HepG2 (cell line): ENCODE results near the gene CFAP54. TPM values are rescaled to one million over a fixed set of nuclear protein-coding genes. Genes with fewer than 3 reads are reported as not detected.

Source experiments
- ATAC-seq: fragments of 200-7000 bp; cut with Tn5 transposase; 3 replicates; pipeline ENCODE4 v1.9.1; 2020; ENCODE audit warnings: mild to moderate bottlenecking, moderate library complexity
- BruUV-seq: library from RNA; stranded (reverse); fragments of 400-500 nt; replicated peaks from 2 replicates; lab custom pipeline; 2021; lab: Mats Ljungman, UMichigan
- CTCF ChIA-PET: fragments of 300-600 bp; formaldehyde crosslinking; extraction: SDS; loops from one replicate; lab custom pipeline; 2021; ENCODE audit warnings: low total read pairs, inconsistent platforms, low intra/inter-chr PET ratio; lab: Yijun Ruan, JAX
- POLR2A ChIA-PET: fragments of 350-600 bp; sonication (Branson Sonifier 250); formaldehyde crosslinking; loops from one replicate; lab custom pipeline; 2020; ENCODE audit warnings: antibody characterized with exemption, inconsistent platforms; lab: Yijun Ruan, JAX
- DNase-seq: peaks from one replicate; pipeline ENCODE4 v3.0.0-alpha.2; 2015; ENCODE audit warnings: low spot score
- FAIRE-seq: peaks from 3 replicates; lab custom pipeline; 2011; peaks lifted over from hg19 to GRCh38; lab: Jason Lieb, UNC
- H2AFZ ChIP-seq: one replicate; pipeline ENCODE4 v1.6.1; 2011; ENCODE audit warnings: low read length, inconsistent platforms
- H3K27ac ChIP-seq: fragments of 300-600 bp; 3 replicates; pipeline ENCODE4 v1.8.0; 2011; ENCODE audit warnings: mixed run types, mild to moderate bottlenecking, mixed read lengths, low read length, inconsistent platforms; ENCODE audit not compliant: insufficient read depth; ENCODE audit errors: extremely low read length
- H3K27me3 ChIP-seq, 2 experiments: fragments of 200-600 bp in 1 of 2; 2 replicates in 1 of 2; 3 replicates in 1 of 2; pipeline versions ENCODE4 v1.6.0 to v1.8.0; 2011; ENCODE audit warnings: low read length in 2 of 2, mild to moderate bottlenecking in 2 of 2, moderate library complexity in 2 of 2, inconsistent platforms in 1 of 2; ENCODE audit not compliant: insufficient read depth in 2 of 2, control insufficient read depth in 1 of 2
- H3K36me3 ChIP-seq, 2 experiments: fragments of 200-600 bp in 1 of 2; replicated peaks in 1 of 2; 2 replicates in 1 of 2; 3 replicates in 1 of 2; pipeline versions ENCODE4 v1.5.1 to v1.8.0; 2011; ENCODE audit warnings: low read length in 2 of 2, inconsistent platforms in 1 of 2; ENCODE audit not compliant: insufficient read depth in 2 of 2, control insufficient read depth in 1 of 2
- H3K4me1 ChIP-seq: 2 replicates; pipeline ENCODE4 v1.5.1; 2012; ENCODE audit warnings: low read length, inconsistent platforms; ENCODE audit not compliant: insufficient read depth
- H3K4me2 ChIP-seq: 2 replicates; pipeline ENCODE4 v1.6.0; 2011; ENCODE audit warnings: low read depth, low read length, inconsistent platforms
- H3K4me3 ChIP-seq, 3 experiments: fragments of 200-600 bp in 1 of 3; sonication (generic), shearing (Covaris generic) in 1 of 3; replicated peaks in 1 of 3; 2 replicates each; pipeline ENCODE4 v1.5.1; 2011 to 2016; ENCODE audit warnings: low read length in 3 of 3, inconsistent platforms in 2 of 3, low read depth in 2 of 3, mild to moderate bottlenecking in 2 of 3, control low read depth in 1 of 3, mixed read lengths in 1 of 3; ENCODE audit not compliant: insufficient read depth in 1 of 3
- H3K79me2 ChIP-seq: one replicate; pipeline ENCODE4 v1.6.1; 2011; ENCODE audit warnings: low read length, inconsistent platforms; ENCODE audit not compliant: insufficient read depth
- H3K9ac ChIP-seq: 2 replicates; pipeline ENCODE4 v1.6.0; 2011; ENCODE audit warnings: mild to moderate bottlenecking, low read depth, low read length, inconsistent platforms; ENCODE audit not compliant: insufficient read depth
- H3K9me3 ChIP-seq: 2 replicates; pipeline ENCODE4 v1.5.1; 2012; ENCODE audit warnings: mild to moderate bottlenecking, low read length
- H4K20me1 ChIP-seq: 2 replicates; pipeline ENCODE4 v1.6.0; 2011; ENCODE audit warnings: inconsistent platforms, mild to moderate bottlenecking, low read length, moderate library complexity; ENCODE audit not compliant: insufficient read depth
- GABPA ChIP-seq, 2 experiments: IDR thresholded peaks; 2 replicates each; pipeline ENCODE4 v1.6.1; 2011 to 2016; ENCODE audit warnings: low read depth in 2 of 2, low read length in 1 of 2, missing biosample characterization in 1 of 2, missing genetic modification characterization in 1 of 2
- MAZ ChIP-seq, 2 experiments: sonication (generic) in 1 of 2; formaldehyde crosslinking in 1 of 2; IDR thresholded peaks; 2 replicates each; pipeline versions ENCODE4 v1.5.0 to v1.6.1; 2012 to 2020; ENCODE audit warnings: low read depth in 2 of 2, mild to moderate bottlenecking in 2 of 2, borderline replicate concordance in 1 of 2, improper control_type of control experiment in 1 of 2, low read length in 1 of 2, missing genetic modification reagents in 1 of 2, moderate library complexity in 1 of 2
- NFYB ChIP-seq: sonication (generic); formaldehyde crosslinking; IDR thresholded peaks from 2 replicates; pipeline ENCODE4 v1.4.0; 2020; ENCODE audit warnings: missing genetic modification reagents
- NFYC ChIP-seq: IDR thresholded peaks from 2 replicates; pipeline ENCODE4 v1.6.1; 2016; ENCODE audit warnings: missing genetic modification reagents, missing compliant biosample characterization
- PHF8 ChIP-seq: sonication (generic); formaldehyde crosslinking; IDR thresholded peaks from 2 replicates; pipeline ENCODE4 v1.5.0; 2020; ENCODE audit warnings: missing genetic modification reagents
- RELA ChIP-seq: sonication (generic); formaldehyde crosslinking; IDR thresholded peaks from 2 replicates; pipeline ENCODE4 v1.4.0; 2020; ENCODE audit warnings: missing genetic modification reagents
- SMYD3 ChIP-seq: sonication (generic); formaldehyde crosslinking; IDR thresholded peaks from 2 replicates; pipeline ENCODE4 v1.8.1; 2023; ENCODE audit warnings: mild to moderate bottlenecking, missing genetic modification reagents
- ZNF460 ChIP-seq: sonication (generic); formaldehyde crosslinking; IDR thresholded peaks from 2 replicates; pipeline ENCODE4 v1.5.1; 2020; ENCODE audit warnings: missing genetic modification reagents, mild to moderate bottlenecking, borderline replicate concordance
- ZNF569 ChIP-seq: sonication (generic); formaldehyde crosslinking; IDR thresholded peaks from 2 replicates; pipeline ENCODE4 v1.5.0; 2020; ENCODE audit warnings: mild to moderate bottlenecking, missing genetic modification reagents, moderate library complexity, borderline replicate concordance
- ZNF772 ChIP-seq: sonication (generic); formaldehyde crosslinking; IDR thresholded peaks from 2 replicates; pipeline ENCODE4 v1.5.0; 2020; ENCODE audit warnings: mild to moderate bottlenecking, missing genetic modification reagents
- WGBS: methylation state at CpG from one replicate; pipeline ENCODE4 v1.1.6; 2017; ENCODE audit warnings: low lambda C conversion rate; 5-methylcytosine and 5-hydroxymethylcytosine counted together
- in situ Hi-C: cut with HindIII; loops from 2 replicates; pipeline ENCODE4 v1.10.0; 2017; ENCODE audit warnings: low pct_unique_long_range_greater_than_20kb; ENCODE audit not compliant: extremely low pct_ligation_motif_present
- intact Hi-C: fragments of 100-400 bp; cut with micrococcal nuclease; formaldehyde crosslinking; loops from one replicate; pipeline ENCODE4 v1.10.0; 2022; ENCODE audit not compliant: unreplicated experiment
- polyA plus RNA-seq, 8 experiments: library from polyadenylated mRNA; depleted of rRNA in 3 of 8; stranded (reverse) in 7 of 8; unstranded in 1 of 8; fragments of >200 nt; fragmentation: Illumina TruSeq in 4 of 8; extraction: Trizol in 4 of 8; gene quantifications; 2 replicates each; pipeline versions ENCODE4 v1.2.1 to v1.2.3, GENCODE V29; 2011 to 2016; ENCODE audit warnings: low read depth in 4 of 8, missing spikeins in 1 of 8, mixed read lengths in 1 of 8; ENCODE audit not compliant: insufficient read depth in 1 of 8
- total RNA-seq, 5 experiments: library from RNA; depleted of rRNA; stranded (reverse); fragments of >200 nt; fragmentation: Illumina TruSeq; extraction: Trizol; gene quantifications; 2 replicates each; pipeline ENCODE4 v1.2.3, GENCODE V29; 2016; ENCODE audit warnings: low read depth in 1 of 5
- TF ChIP-seq, protein P1 (sequence below): sonication (generic); formaldehyde crosslinking; IDR thresholded peaks from 2 replicates; pipeline ENCODE4 v1.4.0; 2020; ENCODE audit warnings: low read depth, mild to moderate bottlenecking, missing genetic modification reagents
- TF ChIP-seq, protein P2 (sequence below): IDR thresholded peaks from 2 replicates; pipeline ENCODE4 v1.6.1; 2018; ENCODE audit warnings: missing genetic modification reagents
- TF ChIP-seq, protein P3 (sequence below): sonication (generic); formaldehyde crosslinking; IDR thresholded peaks from 2 replicates; pipeline ENCODE4 v1.4.0; 2020; ENCODE audit warnings: mild to moderate bottlenecking, low read depth, missing genetic modification reagents

The CFAP54 gene
- total and polyA plus RNA-seq, 2 of the 13 experiments (the other 11 are each of a cell fraction or from before 2014, with no cell fraction given), result not detected

DNA sequence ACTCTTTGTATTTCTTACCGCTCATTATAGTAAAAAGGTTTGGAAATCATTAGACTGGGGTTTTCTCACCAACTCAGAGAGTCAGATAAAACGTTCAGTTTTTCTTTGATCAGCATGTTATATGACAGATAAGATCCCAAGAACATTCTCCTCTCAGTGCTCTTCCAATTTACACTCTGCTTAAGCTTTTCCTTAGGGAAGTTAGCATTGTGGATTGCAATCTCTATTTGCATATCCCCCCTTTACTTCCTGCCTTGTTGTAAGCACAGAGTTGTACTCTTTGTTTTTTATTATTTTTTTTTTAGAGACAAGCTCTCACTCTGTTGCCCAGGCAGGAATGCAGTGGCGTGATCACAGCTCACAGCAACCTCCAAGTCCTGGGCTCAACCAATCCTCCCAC, 11.4 kb upstream of the CFAP54 start:
- CTCF ChIA-PET, result no interaction called here
- no peak overlapping the region for H3K4me2 ChIP-seq
- POLR2A ChIA-PET, result no interaction called here
- DNase-seq (no peak), FAIRE-seq (no peak), ATAC-seq (no peak)
- H4K20me1 ChIP-seq, result no peaks in the 10 kb centered on the region
- H3K9me3 ChIP-seq, result no peaks in the 10 kb centered on the region
- H3K9ac ChIP-seq, result no peak overlapping the region
- no peaks in the 10 kb centered on the region for H3K4me1 ChIP-seq
- in situ Hi-C loops, result no loop called here
- TF ChIP-seq PHF8 (CRISPR knock-in tag), result no peak
- TF ChIP-seq, protein P1, sequence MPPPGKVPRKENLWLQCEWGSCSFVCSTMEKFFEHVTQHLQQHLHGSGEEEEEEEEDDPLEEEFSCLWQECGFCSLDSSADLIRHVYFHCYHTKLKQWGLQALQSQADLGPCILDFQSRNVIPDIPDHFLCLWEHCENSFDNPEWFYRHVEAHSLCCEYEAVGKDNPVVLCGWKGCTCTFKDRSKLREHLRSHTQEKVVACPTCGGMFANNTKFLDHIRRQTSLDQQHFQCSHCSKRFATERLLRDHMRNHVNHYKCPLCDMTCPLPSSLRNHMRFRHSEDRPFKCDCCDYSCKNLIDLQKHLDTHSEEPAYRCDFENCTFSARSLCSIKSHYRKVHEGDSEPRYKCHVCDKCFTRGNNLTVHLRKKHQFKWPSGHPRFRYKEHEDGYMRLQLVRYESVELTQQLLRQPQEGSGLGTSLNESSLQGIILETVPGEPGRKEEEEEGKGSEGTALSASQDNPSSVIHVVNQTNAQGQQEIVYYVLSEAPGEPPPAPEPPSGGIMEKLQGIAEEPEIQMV (CRISPR knock-in tag), result no peak
- no peak for TF ChIP-seq SMYD3 (CRISPR knock-in tag)
- no peak for TF ChIP-seq RELA (CRISPR knock-in tag)
- TF ChIP-seq, all 625 proteins: peak for 0
- H3K36me3 ChIP-seq, result no peaks in the 10 kb centered on the region
- intact Hi-C loops, result no loop called here
- H3K27me3 ChIP-seq, result peaks cover 0 to under 1% of the 10 kb centered on the region in 2 experiments; a peak in 2 of 5 replicates
- 25% methylated on average over 3 of the region's 3 CpGs for WGBS
- no peaks in the 10 kb centered on the region for H3K79me2 ChIP-seq
- no TSS peak for BruUV-seq
- no peak overlapping the region for H3K4me3 ChIP-seq
- H2AFZ ChIP-seq, result no peak overlapping the region
- H3K27ac ChIP-seq, result no peak overlapping the region

DNA sequence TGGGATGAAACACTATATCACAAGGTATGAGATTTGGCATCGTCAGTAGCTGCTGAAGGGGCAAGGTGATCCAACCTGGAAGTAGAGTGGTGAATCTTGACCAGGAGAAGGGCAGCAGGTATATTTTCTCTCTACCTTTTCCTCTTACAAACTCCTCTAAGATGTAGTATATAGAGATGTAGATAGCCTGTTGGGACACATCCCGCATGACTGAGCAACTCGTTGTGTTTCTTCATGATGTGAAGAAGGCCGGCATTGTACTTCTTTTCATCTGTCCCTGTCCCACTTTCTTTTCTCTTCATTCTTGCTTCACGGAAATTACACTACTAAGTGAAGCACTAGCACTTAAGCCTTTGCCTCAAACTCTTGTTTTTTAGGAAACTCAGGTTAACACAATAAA, 7.3 kb upstream of the CFAP54 start:
- ChIA-PET POLR2A (no interaction called here), CTCF (no interaction called here)
- DNase-seq, result no peak
- peaks cover 2 to 13% of the 10 kb centered on the region in 2 experiments; a peak in 3 of 5 replicates for H3K27me3 ChIP-seq
- H3K9ac ChIP-seq, result no peak overlapping the region
- no peak for ATAC-seq
- intact Hi-C loops, result no loop called here
- H3K36me3 ChIP-seq, result no peaks in the 10 kb centered on the region
- no peak overlapping the region for H3K4me3 ChIP-seq
- BruUV-seq, result no TSS peak
- no peaks in the 10 kb centered on the region for H3K4me1 ChIP-seq
- no peaks in the 10 kb centered on the region for H3K9me3 ChIP-seq
- no peaks in the 10 kb centered on the region for H4K20me1 ChIP-seq
- no peaks in the 10 kb centered on the region for H3K79me2 ChIP-seq
- no peak overlapping the region for H2AFZ ChIP-seq
- in situ Hi-C loops, result no loop called here
- FAIRE-seq, result no peak
- H3K4me2 ChIP-seq, result no peak overlapping the region
- WGBS, result 40% methylated on average over 5 of the region's 5 CpGs
- H3K27ac ChIP-seq, result no peak overlapping the region
- no peak for TF ChIP-seq MAZ (IDR thresholded peaks at IDR 0.05; ENCODE audit: borderline replicate concordance, low read depth, low read length)
- no peak for TF ChIP-seq MAZ (CRISPR knock-in tag; IDR thresholded peaks at IDR 0.05; ENCODE audit: low read depth)
- TF ChIP-seq GABPA (IDR thresholded peaks at IDR 0.05; ENCODE audit: low read depth, low read length), result no peak
- no peak for TF ChIP-seq GABPA (CRISPR knock-in tag; IDR thresholded peaks at IDR 0.05; ENCODE audit: low read depth)
- no peak for TF ChIP-seq NFYB (CRISPR knock-in tag)
- TF ChIP-seq, protein P2, sequence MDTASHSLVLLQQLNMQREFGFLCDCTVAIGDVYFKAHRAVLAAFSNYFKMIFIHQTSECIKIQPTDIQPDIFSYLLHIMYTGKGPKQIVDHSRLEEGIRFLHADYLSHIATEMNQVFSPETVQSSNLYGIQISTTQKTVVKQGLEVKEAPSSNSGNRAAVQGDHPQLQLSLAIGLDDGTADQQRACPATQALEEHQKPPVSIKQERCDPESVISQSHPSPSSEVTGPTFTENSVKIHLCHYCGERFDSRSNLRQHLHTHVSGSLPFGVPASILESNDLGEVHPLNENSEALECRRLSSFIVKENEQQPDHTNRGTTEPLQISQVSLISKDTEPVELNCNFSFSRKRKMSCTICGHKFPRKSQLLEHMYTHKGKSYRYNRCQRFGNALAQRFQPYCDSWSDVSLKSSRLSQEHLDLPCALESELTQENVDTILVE, result no peak
- no peak for TF ChIP-seq NFYC (CRISPR knock-in tag)
- TF ChIP-seq ZNF772 (CRISPR knock-in tag), result no peak
- TF ChIP-seq ZNF569 (CRISPR knock-in tag), result no peak
- TF ChIP-seq ZNF460 (CRISPR knock-in tag), result no peak
- TF ChIP-seq, protein P3, sequence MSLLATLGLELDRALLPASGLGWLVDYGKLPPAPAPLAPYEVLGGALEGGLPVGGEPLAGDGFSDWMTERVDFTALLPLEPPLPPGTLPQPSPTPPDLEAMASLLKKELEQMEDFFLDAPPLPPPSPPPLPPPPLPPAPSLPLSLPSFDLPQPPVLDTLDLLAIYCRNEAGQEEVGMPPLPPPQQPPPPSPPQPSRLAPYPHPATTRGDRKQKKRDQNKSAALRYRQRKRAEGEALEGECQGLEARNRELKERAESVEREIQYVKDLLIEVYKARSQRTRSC, result no peak
